Heart left ventricle (tissue), 16 donors: Measurements from ENCODE around the gene PANX1. TPM values are rescaled to one million over a fixed set of nuclear protein-coding genes. Genes with fewer than 3 reads are reported as not detected.
A peak's percentile ranks its signal among the peaks of the same experiment; 100 is the strongest.

Source experiments
- ATAC-seq, 4 donors: fragments of 200-7000 bp; cut with Tn5 transposase; one replicate each; pipeline ENCODE4 v1.9.1; 2020 to 2022; ENCODE audit warnings: moderate library complexity in 4 of 4, mild to moderate bottlenecking in 3 of 4, moderate number of reproducible peaks in 1 of 4
- DNase-seq, 5 donors: peaks; one replicate each; pipeline ENCODE4 v3.0.0-alpha.2; 2020
- H3K27ac ChIP-seq, 12 donors: fragments of 200-600 bp; sonication (generic) in 4 of 12; one replicate each; pipeline versions ENCODE4 v1.5.0 to v1.8.0; 2016 to 2022; ENCODE audit warnings: mild to moderate bottlenecking in 2 of 12
- H3K27me3 ChIP-seq, 9 donors: fragments of 200-600 bp; sonication (generic) in 2 of 9; one replicate each; pipeline versions ENCODE4 v1.5.1 to v1.8.0; 2016 to 2022; ENCODE audit warnings: mild to moderate bottlenecking in 3 of 9
- H3K36me3 ChIP-seq, 9 donors: fragments of 200-600 bp; sonication (generic) in 2 of 9; one replicate each; pipeline versions ENCODE4 v1.5.0 to v1.8.0; 2018 to 2022; ENCODE audit warnings: mild to moderate bottlenecking in 2 of 9
- H3K4me1 ChIP-seq, 12 donors: fragments of 200-600 bp; sonication (generic) in 4 of 12; one replicate each; pipeline versions ENCODE4 v1.5.0 to v1.8.0; 2016 to 2022; ENCODE audit warnings: mild to moderate bottlenecking in 3 of 12
- H3K4me3 ChIP-seq, 12 donors: fragments of 200-600 bp; sonication (generic) in 4 of 12; one replicate each; pipeline versions ENCODE4 v1.5.0 to v1.8.0; 2017 to 2022; ENCODE audit warnings: mild to moderate bottlenecking in 9 of 12, moderate library complexity in 4 of 12
- H3K9me3 ChIP-seq, 12 donors: fragments of 200-600 bp; sonication (generic) in 4 of 12; one replicate each; pipeline versions ENCODE4 v1.5.0 to v1.8.0; 2016 to 2022; ENCODE audit warnings: mild to moderate bottlenecking in 1 of 12
- POLR2A ChIP-seq, 2 donors: fragments of 450-650 bp; IDR thresholded peaks; one replicate each; pipeline ENCODE4 v1.6.1; 2017; ENCODE audit warnings: antibody characterized with exemption in 2 of 2, mild to moderate bottlenecking in 2 of 2, moderate library complexity in 2 of 2
- WGBS, 4 donors: extraction: QIAGEN DNeasy Blood & Tissue Kit in 2 of 4; methylation state at CpG; one replicate each; pipeline versions ENCODE4 v1.1.5 to v1.1.7; 2013 to 2018; 5-methylcytosine and 5-hydroxymethylcytosine counted together
- intact Hi-C, 10 donors: fragments of 100-400 bp; cut with DNase I; formaldehyde crosslinking; loops; one replicate each; pipeline versions ENCODE4 v1.11.1 to v1.14.2; 2022
- polyA plus RNA-seq, 2 donors: library from polyadenylated mRNA; stranded (reverse); fragments of 200-250 nt; gene quantifications; one replicate each; pipeline ENCODE4 v1.2.3, GENCODE V29; 2013
- total RNA-seq, 9 donors: library from RNA; depleted of rRNA in 2 of 9; stranded (reverse); fragments of >200 nt in 2 of 9; fragmentation: NEBNext Ultra II Directional in 3 of 9; extraction: Animal tissue kit (Norgen Biotek cat#: 25700) in 3 of 9; gene quantifications; one replicate each; pipeline versions ENCODE4 v1.1.0 to v1.2.4, GENCODE V29; 2016 to 2023
- TF ChIP-seq, protein P1 (sequence below), 12 donors: fragments of 200-600 bp; sonication (generic) in 4 of 12; IDR thresholded peaks; one replicate each; pipeline versions ENCODE4 v1.5.0 to v1.8.0; 2018 to 2022; ENCODE audit warnings: antibody characterized with exemption in 12 of 12, mild to moderate bottlenecking in 5 of 12
- donor health status: ischemic (EF 13 %, LVEDD 7.1; RV severe dilation, severe dysfunction).
- donor health status: healthy with polysubstance abuse.
- donor health status: DM: no; HTN: yes; CAD: no.
- donor health status: DM: no; HTN: no; CAD: no.
- donor health status: ischemic (EF 25% LVEDD 6.9; RV normal size, moderate dysfunction).
- donor health status: ischemic (EF 25% LVEDD 5.7; RV mildly dilated, moderate dysfunction).
- donor health status: healthy.
- donor health status: DM: yes; HTN: yes; CAD: no.
- donor health status: ischemic (EF 35%, LVEDD 5.7; RV mildly dilated, moderate dysfunction).
- donor health status: nonischemic (EF 11% LVEDD 7.7; RV severe dilation, severe dysfunction).
- donor health status: DM: yes; HTN: yes; CAD: no.
- donor health status: PGD.
- donor health status: ischemic (EF 29% LVEDD 5.4; RV normal size, mild dysfunction).
- donor health status: nonischemic (EF 23%, LVEDD 6.1; RV moderate dilation, normal function).

Gene PANX1
- total and polyA plus RNA-seq, 11 donors = 5.8 to 57.5 (median 18.4) TPM

GRCh38 chr11:94141511-94142307 is 13.1 kb downstream of the PANX1 start:
- intact Hi-C loops = no loop called here
- H3K27ac ChIP-seq = peak overlapping the region in 1 of 12 donors; percentile 18
- no peaks in the 10 kb centered on the region for H3K27me3 ChIP-seq
- no peak overlapping the region for H3K4me3 ChIP-seq
- H3K9me3 ChIP-seq = no peaks in the 10 kb centered on the region
- DNase-seq (no peak), ATAC-seq (peak in 3 of 4 donors; percentile 17 to 44 (median 35))
- TF ChIP-seq POLR2A (IDR thresholded peaks at IDR 0.05) = no peak
- TF ChIP-seq, protein P1, sequence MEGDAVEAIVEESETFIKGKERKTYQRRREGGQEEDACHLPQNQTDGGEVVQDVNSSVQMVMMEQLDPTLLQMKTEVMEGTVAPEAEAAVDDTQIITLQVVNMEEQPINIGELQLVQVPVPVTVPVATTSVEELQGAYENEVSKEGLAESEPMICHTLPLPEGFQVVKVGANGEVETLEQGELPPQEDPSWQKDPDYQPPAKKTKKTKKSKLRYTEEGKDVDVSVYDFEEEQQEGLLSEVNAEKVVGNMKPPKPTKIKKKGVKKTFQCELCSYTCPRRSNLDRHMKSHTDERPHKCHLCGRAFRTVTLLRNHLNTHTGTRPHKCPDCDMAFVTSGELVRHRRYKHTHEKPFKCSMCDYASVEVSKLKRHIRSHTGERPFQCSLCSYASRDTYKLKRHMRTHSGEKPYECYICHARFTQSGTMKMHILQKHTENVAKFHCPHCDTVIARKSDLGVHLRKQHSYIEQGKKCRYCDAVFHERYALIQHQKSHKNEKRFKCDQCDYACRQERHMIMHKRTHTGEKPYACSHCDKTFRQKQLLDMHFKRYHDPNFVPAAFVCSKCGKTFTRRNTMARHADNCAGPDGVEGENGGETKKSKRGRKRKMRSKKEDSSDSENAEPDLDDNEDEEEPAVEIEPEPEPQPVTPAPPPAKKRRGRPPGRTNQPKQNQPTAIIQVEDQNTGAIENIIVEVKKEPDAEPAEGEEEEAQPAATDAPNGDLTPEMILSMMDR (IDR thresholded peaks at IDR 0.05) = no peak
- H3K36me3 ChIP-seq = no peaks in the 10 kb centered on the region
- 77 to 88% (median 83%) methylated on average over 11 to 12 of the region's 12 CpGs for WGBS, 4 donors
- H3K4me1 ChIP-seq = peaks cover 0 to 85% (median 34%) of the 10 kb centered on the region in 12 donors

DNA sequence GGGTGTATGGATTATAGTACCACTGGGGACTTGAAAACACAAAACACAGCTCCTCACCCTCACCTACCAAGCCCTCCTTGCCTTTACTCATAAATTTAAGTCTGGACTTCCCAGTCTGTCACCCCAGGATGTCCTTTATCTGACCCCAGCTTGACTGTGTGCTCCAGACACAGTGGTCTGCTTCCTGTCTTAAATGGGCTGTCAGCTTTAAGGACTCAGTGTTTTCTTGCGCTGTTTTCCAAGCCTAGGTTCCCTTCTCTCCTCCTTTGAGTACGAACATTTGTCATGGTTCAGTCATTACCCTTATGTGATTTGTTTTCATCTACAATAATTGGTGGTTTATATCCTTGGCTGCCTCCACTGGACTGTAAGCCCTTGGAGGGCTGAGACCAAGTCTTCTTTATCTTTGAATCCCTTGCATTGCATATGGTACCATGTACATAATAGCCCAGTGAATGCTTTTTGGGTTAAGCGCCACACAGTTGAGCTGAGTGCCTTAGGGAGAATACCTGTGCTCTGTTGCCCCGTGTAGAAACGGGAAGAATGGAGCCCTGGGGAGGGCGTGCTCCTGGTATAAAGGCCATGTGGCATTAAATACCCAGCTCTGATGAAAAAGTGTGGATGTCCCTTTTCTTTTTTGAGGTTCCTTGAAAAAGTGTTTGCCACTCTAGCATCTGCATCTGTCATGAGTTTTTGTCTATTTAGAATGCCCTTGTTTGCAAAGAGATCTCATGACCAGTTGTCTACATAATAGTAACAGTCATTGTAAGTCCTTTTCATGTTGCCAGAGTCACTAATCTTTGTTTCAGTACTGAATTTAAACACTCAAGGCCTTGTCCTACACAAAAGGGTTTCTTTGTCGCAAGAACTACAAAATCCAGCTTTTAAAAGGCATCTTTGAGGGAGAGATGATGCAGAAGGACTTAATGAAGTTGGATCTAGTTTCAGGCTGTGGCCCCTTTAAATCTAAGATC is 14.0 kb downstream of the PANX1 start:
- WGBS, 4 donors = 80 to 83% (median 81%) methylated on average over 7 of the region's 7 CpGs
- H3K4me1 ChIP-seq = peaks cover 0 to 88% (median 37%) of the 10 kb centered on the region in 12 donors
- H3K36me3 ChIP-seq = no peaks in the 10 kb centered on the region
- no peak overlapping the region for H3K4me3 ChIP-seq
- H3K9me3 ChIP-seq = no peaks in the 10 kb centered on the region
- DNase-seq = no peak
- H3K27ac ChIP-seq = peak overlapping the region in 3 of 12 donors; percentile 12 to 35 (median 25)
- no peak for TF ChIP-seq POLR2A (IDR thresholded peaks at IDR 0.05)
- TF ChIP-seq, protein P1 (IDR thresholded peaks at IDR 0.05) = no peak
- no peaks in the 10 kb centered on the region for H3K27me3 ChIP-seq
- intact Hi-C loops = no loop called here
- peak; percentile 20 to 59 (median 34) for ATAC-seq

- 87 to 93% (median 90%) methylated on average over 3 of the region's 3 CpGs for WGBS, 4 donors
- Histone ChIP-seq H3K9me3 (no peaks in the 10 kb centered on the region), H3K4me3 (no peak overlapping the region), H3K36me3 (no peaks in the 10 kb centered on the region), H3K27ac (no peak overlapping the region), H3K4me1 (peaks cover 0 to 98% (median 38%) of the 10 kb centered on the region in 12 donors), H3K27me3 (no peaks in the 10 kb centered on the region)
- DNase-seq = no peak
- intact Hi-C loops = no loop called here
- ATAC-seq = no peak
- TF ChIP-seq POLR2A (IDR thresholded peaks at IDR 0.05) = no peak
- TF ChIP-seq, protein P1 (IDR thresholded peaks at IDR 0.05) = no peak
These were observed 15.6 kb downstream of the PANX1 start for GRCh38 chr11:94144216-94144615.

DNA sequence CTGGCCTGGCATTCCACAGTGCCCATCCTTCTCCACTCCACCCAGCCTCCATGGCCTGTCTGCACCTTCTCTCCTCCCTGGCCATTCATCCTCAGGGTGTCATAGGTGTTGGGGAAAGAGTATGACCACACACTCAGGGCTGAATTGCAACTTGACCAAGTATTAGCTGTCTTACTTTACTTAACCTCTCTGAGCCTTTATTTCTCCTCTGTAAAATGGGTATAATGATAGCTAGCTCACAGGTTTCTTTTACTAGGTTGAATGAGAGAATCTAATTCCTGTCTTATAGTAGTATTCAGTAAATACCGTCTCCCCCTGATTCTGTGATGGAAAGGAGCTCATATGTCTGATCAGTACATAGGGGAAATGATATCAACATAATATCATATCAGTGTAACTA is 16.0 kb downstream of the PANX1 start:
- intact Hi-C loops = no loop called here
- DNase-seq (no peak), ATAC-seq (no peak)
- Histone ChIP-seq H3K36me3 (no peaks in the 10 kb centered on the region), H3K4me3 (no peak overlapping the region), H3K27ac (no peak overlapping the region), H3K4me1 (peaks cover 0 to 98% (median 40%) of the 10 kb centered on the region in 12 donors), H3K27me3 (no peaks in the 10 kb centered on the region), H3K9me3 (no peaks in the 10 kb centered on the region)
- TF ChIP-seq, protein P1 (IDR thresholded peaks at IDR 0.05) = no peak
- WGBS, 4 donors = 93 to 98% (median 96%) methylated on average over 1 of the region's 1 CpG
